Stimulated activated CD8-positive, alpha-beta memory T cell treated with anti-CD3 and anti-CD28 coated beads, Interleukin-4, amount 100 ng/mL, for 48 hours (primary cell): ENCODE data around the gene LAMB4.
A peak's percentile ranks its signal among the peaks of the same experiment; 100 is the strongest.

Source experiments
- DNase-seq: peaks from one replicate; pipeline ENCODE4 v3.0.0-alpha.2; 2020

Gene LAMB4

DNA sequence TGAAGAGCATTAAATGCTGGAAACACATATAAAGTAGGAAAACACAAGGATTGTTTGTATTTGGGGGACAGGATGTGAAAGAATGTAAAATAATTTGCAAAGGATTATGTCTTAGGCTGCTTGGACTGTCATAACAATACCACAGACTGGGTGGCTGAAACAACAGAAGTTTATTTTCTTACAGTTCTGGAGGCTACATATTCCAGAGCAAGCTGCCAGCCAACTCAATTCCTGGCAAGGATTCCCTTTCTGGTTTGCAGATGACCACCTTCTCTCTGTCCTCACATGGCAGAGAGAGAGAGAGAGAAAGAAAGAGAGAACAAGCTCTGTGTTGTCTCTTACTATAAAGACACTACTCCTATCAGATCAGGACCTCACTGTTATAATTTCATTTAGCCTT is 8.8 kb upstream of the LAMB4 start:
- no peak for DNase-seq

DNA sequence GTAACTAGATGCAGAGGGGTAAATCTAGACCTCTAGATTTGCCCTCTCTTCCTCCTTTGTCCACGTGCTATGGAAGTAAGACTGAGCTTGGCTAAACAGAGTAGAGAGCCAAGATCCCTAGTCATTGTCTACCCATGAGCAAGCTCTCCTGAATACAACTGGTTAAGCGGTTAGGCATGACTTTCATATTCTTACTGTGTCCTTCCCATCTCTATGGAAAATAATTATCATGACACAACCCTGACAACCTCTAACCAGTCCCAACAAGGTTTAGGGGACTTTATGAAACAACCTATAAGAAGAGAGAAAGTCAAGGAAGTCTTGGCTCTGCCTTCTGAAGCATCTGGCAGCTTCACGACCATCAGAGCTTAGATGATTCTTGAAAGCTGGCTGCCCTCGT is 7.8 kb upstream of the LAMB4 start:
- DNase-seq, result no peak

DNA sequence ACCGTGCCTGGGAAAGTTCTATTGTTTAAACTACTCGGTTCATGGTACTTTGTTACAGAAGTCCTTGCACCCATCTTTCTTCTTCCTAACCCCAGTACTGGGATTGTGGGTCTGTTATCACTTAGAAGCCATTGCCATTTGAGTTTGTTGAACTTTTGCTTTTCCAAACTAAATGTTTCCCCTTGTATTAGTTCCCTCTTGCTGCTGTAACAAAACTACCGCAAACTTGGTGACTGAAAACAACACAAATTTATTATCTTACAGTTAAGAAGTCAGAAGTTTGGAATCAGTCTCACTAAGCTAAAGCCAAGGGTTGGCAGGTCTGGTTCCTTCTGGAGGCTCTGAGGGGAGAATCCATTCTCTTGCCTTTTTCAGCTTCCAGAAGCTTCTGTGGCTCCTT is 6.9 kb upstream of the LAMB4 start:
- DNase-seq, result no peak

DNA sequence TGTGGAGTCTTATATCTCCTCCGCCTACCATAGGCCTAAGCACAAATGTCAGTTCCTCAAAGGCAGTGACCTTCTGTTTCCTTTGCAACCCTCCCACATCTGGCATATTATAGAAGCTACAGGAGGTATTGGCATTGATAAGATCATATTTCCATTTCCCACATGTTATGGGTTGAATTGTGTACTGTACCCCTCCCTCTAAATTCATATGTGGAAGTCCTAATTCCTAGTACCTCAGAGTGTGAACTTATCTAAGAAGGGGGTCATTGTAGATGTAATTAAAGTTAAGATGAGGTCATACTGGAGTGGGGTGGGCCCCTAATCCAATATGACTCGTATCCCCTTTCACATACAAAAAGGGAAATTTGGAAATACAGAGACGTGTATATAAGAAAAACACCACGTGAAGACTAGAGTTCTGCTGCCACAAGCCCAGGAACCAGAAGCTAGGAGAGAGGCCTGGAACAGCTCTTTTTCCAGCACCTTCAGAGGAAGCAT is 6.1 kb upstream of the LAMB4 start:
- no peak for DNase-seq

DNA sequence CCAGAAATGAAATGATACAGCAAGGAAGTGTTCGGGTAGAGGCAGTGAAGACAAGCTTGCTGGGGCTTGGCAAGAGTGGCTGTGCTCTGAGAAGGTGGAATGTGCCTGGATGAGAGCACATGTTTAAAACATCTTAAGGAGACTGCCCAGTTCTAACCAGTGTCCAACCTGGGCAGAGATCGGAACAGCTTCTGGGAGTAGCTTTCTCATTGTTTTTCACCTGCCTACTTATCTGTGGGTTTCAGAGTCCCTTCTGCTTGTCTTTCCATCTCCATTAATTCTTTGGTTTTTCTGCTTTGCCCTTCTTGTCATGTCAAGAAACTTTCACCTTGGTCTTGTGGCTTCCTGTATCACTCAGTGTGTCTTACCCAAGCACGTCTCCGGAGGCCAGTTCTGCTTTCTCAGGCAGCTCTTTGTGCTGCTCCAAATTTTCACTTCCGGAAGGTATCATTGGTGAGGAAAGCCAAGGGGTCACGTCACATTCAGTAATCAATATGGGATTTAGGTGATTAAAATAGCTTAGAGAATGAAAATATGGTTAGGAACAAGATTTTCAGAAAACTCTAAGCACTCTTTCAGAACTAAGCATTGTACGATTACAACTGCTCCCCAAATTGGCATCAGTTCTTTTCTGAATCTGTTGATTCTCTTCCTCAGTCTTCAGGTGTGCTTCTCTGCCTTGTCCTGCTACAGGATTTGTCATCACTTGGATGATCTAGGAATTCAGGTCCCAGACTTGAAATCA is 5.5 kb upstream of the LAMB4 start:
- DNase-seq, result peak; percentile 53

DNA sequence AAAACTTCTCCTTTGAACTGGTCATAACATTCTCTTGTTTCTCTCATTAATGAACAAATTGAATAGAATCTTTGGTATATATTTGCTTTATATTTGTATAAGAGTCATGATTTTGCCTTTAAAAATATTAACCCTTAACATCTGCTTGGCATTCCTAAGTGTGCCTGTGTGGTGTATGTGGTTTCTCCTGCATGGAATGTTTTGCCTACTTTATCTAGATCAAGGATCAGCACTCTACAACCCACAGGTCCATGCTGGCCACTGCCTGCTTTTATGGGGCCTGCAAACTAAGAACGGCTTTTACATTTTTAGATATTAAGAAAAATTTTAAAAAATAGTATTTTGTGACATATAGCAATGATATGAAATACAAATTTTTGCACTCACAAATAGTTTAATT is 4.3 kb upstream of the LAMB4 start:
- no peak for DNase-seq

DNA sequence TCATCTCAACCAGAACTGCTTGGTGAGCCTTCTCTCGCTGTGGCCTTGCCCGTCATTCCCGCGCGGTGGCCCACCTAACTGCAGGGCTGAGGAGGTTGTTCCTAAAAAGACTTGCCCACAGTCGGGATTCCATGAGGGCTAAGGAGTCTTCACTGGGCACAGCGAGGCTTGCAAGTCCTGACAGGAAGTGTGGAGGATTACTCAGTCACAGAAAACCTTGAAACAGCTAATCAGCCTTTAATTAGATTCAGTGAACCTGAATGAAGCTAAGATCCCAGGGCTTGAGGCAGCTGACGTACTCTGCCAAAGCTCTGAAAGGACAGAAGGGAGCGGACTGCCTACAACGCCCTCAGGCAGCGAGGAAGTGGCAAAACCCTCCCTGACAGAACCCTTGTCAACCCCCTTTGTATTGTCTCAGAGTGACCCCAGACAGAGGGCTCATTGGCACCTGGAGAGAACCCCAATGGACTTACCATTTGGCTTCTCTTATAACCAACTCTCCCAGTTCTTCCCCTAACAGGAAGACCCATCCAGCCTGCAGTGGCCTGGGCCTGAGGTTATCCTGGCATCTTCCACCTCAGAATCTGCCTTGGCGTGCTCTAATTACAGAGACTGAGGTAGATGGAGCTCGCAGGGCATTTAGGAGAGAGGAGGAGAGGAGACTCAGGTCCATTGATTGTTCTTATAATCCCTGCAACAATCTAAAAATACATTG is 2.5 kb upstream of the LAMB4 start:
- DNase-seq, result no peak

DNA sequence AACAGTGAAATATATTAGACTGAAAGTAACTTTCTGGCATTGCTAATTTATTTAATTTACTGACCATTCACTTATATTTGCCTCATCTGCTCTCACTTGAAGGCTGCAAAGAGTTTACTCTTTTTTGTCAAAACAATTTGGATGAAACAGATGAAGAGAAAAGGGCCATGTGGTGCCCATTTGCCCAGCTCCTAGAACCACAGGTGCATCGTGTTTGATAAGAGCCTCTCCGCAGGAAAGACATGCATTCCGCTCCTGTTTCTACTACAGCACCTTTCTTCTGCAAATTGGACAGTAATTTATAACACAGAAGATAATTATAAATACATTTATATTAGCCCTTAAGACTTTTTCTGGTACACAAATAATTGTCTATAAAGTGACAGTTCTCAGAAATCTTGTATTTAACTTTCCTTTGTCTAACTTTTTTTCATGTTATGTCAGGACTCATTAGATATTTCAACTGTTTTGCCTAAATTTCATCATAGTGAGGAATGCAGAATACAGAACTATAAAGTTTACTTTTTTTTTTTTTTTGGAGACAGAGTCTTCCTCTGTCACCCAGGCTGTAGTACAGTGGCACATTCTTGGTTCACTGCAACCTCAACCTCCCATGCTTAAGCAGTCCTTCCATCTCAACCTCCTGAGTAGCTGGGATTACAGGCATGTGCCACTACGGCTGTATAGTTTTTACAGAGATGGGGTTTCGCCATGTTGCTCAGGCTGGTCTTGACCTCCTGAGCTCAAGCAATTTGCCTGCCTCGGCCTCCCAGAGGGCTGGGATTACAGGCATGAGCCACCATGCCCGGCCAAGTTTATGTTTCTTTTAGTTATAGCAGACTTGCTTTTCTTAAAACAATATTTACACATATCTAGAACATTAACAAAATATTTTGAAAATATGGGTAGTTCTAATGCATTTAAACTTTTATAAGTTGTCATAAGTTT is 869 bp downstream of the LAMB4 start:
- no peak for DNase-seq

DNA sequence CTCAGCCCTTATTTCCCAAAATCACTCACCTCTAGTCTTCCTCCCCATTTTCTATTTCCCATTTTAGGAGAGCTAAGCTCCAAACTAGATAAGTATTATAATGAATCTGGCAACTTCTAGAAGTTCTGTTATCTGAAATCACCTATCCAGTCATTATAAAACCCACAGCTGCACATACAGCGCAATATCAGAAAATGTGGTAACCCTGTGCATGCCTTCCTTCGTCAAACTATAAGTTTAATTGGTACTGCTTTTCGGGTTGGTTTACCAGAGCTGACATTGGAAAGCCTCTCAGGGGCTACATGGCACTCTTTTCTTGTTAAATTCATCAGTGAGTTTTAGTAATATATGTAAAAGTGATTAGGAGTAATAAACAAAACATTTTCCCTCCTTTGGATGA is 1.6 kb downstream of the LAMB4 start:
- DNase-seq, result no peak

DNA sequence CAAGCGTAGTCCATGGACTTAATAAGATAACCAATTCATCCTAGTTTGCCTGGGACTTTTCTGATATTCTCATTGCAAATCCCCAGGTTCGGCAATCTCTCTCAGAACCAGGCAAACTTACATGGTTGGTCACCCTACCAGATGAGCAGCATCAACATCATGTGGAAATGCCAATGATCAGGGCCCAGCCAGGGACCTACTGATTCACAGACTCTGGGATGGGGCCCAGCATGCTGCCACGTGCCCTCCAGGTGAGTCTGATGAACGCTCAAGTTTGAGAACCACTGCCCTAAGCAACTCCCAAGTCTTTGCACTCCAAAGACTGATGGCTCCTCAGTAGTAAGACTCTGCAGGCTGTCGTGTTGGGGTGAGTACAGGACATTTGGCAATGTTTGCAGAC is 2.7 kb downstream of the LAMB4 start:
- no peak for DNase-seq

DNA sequence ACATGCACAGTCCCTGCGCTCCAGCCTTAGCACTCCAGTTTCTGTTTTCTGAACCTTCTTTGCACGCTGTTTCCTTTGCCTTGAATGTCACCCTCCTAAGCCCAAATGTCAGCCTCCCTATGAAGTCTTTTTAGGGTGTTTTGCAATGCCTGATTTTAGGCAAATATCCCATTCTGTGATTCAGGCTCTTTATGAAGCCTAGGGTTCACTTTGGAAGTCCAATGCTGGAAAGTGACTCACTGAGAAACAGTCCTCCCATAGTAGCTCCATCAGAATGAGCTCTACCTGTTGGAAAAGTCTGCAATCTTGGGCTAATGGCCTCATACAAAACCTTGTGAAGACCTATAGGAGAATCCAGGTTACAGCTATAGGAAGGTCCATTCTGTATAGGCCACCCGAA is 5.3 kb downstream of the LAMB4 start:
- no peak for DNase-seq

DNA sequence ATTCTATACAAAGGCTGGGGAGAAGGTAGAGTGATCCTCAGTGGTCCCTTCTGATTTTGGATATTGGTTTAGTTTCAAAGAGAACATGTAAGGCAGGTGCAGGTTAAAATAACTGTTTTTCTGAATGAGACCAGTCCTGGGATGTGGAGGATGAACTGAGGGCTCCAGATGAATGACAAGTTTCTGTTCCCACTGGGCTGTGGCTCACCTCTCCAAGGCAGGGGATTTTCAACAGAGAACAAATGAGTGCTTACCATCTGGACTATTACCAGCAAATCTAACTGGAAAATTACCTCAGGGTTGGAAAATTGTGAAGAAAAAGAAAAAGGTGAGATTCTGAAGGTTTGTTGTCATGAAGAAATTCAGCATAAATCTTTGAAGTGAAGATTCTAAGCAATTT is 8.0 kb downstream of the LAMB4 start:
- no peak for DNase-seq

DNA sequence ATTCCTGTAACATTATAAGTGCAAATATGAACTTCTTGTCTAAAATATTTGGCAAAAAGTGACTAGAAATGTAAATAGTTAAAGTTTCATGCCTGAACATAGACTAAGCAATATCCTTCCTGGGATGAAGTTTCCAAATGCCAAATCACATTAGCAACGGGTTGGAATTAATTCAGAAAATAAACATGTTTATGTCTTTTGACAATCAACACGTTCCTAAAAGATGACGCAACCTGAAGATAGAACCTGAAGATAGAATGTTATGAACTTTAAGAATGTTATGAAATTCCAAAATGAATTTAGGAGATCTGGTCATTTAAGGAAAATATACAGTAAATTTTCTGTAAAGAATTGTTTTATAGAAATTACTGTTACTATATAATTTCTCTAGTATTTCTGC is 9.2 kb downstream of the LAMB4 start:
- no peak for DNase-seq

DNA sequence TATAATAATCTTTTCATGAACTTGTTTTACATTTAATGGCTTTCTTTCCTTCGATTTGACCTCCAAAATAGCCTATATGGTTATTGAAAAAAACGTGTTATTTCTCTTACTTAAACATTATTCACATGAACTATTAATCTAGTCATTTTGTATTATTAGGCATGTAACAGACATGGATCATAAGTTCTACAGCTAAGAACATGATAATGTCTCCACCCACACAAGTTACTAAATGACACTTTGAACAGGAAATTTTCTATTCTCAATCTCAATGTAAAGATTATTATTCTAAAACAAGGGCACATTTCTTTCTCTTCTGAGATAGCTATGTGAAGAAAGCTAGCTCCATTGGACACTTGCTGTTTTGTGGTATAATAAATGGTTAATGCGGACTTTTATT is 10.0 kb downstream of the LAMB4 start:
- no peak for DNase-seq

DNA sequence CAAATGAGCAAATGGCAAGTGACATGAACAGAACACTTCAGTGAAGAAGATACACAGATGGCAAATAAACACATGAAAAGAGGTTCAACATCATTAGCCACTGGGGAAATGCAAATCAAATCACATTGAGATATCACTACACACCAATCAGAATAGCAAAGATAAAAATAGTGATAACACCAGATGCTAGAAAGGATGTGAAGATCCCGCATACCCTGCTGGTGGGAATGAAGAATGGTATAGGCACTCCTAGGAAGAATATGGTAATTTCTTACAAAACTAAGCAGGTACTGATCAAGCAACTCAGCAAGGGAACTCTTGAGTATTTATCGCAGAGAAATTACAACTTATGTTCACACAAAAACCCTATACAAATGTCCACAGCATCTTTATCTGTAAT is 11.2 kb downstream of the LAMB4 start:
- DNase-seq, result no peak

DNA sequence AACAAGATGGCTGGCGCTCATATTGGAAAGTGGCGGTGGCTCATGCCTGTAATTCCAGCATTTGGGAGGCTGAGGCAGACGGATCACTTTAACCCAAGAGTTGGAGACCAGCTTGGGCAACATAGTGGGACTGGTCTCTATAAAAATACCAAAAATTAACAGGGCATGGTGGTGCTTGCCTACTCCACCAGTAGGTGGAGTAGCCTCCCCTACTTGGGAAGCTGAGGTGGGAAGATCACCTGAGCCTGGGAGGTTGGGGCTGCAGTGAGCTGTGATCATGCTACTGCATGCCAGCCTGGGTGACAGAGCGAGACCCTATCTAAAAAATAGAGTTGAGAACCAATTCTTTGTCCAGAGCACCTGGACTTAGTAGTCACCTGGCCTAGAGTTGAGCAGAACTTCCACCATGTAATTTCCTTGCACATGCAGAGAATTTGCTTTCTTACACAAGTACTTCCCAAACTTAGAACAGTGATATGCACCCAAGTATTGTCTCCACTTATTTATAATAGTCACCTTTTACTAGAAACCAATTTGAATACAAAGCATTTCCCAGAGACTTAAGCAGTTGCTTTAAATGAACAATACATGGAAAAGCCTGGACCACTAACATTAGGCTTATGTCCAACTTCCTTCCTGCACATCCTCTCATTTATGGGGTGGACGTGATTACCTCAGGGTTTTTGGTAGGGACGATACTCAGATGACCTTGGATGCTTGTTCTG is 15.9 kb downstream of the LAMB4 start:
- no peak for DNase-seq

DNA sequence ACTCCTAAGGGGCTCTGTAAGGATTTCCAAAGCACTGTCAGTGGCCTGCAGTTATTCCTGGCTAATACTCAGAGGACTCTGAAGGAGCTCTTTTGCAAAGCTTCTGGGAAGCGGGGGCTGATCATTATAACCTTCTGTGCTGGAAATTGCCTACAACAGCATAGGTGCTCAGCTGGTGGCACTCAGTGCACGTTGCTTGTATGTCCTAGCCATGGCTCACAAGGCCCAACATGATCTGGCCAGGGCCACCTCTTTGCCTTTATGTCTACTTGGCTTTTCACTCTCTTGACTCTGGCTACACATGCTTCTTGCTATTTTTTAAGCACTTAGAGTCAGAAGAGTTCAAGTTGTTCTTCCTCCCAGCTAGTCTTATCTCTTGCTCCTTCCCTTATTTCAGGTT is 17.5 kb downstream of the LAMB4 start:
- DNase-seq, result no peak

DNA sequence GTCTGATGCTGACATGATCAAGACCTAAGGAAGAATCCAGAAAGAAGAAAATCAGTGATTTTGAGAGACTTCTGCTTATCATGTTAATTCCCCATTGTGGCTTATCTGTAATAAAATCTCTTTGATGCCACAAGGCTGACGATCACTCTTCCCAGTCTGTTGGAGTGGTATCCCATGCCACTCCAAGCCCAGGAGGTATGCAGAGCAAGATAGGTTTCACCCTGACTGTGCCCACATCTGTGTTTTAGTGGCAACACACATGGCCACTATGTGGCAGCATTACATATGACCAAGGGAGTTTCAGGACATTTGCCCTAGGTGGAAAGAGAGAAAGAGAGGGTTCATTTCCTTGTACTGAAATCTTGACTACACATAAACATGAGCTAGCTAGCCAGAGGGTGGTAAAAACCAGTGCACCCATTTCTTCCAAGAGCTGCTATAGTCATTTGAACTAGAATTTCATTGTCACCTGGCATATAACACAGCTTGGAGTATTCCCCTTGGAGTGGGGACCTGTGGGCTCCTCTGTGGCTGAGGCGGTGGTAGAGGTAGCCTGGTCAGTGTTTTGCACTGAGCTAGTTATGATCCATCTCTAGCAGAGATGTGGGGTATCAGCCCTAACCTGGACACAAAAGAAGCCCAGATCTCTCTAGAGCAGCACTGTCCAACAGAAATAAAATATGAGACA is 20.8 kb downstream of the LAMB4 start:
- DNase-seq, result no peak

DNA sequence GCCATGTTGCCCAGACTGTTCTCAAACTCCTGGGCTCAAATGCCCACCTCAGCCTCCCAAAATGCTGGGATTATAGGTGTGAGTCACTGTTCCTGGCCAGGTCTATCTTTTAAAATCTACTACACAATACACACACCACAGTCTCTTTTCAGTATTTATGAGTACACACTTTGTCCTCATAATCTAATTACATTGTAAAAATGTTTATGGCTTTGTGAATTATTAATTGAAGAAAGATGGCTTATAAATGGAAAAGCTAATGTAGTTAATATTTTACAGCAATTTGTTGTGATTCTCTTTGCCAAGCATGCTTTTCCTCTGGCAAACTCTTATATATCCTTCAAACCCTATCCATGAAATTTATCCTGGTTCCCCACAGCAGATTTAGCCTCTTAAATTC is 22.0 kb downstream of the LAMB4 start:
- no peak for DNase-seq

DNA sequence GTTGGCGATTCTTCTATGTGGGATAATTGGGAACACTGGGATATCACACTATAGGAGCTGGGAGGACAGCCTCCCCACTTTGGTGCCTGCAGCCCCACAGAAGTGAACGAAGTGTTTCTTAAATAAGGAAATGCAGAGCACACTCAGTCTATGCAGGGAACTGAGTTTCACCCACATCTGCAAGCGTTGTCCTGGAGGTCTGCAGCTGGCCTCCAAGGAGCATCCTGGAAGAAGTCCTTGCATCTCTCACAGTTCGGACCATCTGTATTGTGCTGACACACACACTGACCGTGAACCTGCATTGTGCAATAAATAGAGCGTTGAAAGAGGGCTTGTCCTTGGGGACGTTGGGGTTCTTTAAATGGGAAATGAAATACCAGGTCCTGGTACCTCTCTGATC is 25.8 kb downstream of the LAMB4 start:
- DNase-seq, result no peak

DNA sequence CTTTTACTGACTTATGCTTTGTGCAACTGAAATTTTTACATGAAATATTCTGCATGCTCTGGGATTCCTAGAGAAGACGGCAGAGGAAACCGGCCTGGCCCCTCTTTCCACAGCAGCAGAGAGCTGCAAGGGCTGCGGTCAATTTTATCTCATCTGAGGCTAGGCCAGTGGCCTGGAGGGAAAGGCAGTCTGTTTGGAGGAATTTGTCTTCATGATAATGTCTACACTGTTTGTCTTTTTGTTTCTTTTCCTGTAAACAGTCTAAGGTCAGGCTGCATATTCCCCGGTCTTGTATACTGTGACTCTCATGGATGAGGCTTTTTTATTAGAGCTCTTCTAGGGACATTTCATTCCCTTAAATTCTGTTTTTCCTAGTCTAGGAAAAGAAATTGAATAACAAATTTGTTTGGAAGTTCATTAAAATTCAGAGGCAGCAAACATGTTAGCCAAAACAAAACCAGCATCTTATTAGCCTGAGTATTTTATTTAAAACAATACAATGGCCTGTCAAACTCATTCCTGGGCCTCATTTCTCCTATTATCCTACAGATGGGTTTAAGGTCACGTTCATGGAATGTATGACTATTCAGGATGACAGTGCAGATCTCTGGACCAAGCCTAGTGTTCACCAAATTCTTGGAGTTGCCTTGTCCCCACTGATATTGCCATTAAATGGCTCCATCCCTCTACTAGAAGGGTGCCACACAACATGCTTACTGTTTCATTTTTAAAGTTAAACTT is 26.4 kb downstream of the LAMB4 start:
- DNase-seq, result no peak
